GM18502 (cell line): Measurements from ENCODE around the gene TBX21.
A peak's percentile ranks its signal among the peaks of the same experiment; 100 is the strongest.
"Not testable (repeated sequence)": the region's sequence is repeated elsewhere in the genome, so short reads cannot be mapped to it uniquely, and the experiment has no call there.

Experiments used
- ATAC-seq: cut with Tn5 transposase; IDR thresholded peaks from one replicate; pipeline ENCODE4 v1.9.1; 2021; ENCODE audit warnings: mild to moderate bottlenecking; ENCODE audit not compliant: unreplicated experiment, poor library complexity

The TBX21 gene

GRCh38 chr17:47727704-47728036 lies 5.4 kb upstream of the TBX21 start:
- ATAC-seq, result no peak

- no peak for ATAC-seq
These were observed 4.7 kb upstream of the TBX21 start for GRCh38 chr17:47728214-47728877.

- ATAC-seq, result no peak
These were observed 3.6 kb upstream of the TBX21 start for GRCh38 chr17:47729476-47729875.

DNA sequence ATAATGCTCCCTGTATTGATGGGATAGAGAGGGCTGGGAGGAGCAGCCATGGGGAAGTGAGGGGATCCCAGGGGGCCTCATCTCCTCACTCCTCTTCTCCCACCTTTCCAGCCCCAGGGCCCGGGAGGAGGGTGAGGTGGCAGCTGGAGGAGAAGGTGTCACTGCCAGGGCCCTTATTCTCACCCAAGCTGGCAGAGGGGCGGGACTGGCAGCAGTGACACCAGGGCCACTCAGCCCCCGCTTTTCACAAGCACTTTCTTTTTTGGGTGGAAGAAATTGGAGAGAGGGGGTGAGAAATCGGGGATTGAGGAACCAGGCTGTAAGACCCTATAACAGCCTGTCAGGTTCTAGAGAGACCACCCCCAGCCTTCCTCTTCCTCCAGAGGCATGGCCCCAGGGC lies 2.4 kb upstream of the TBX21 start:
- no peak for ATAC-seq

- ATAC-seq, result no peak
These were observed 1.6 kb upstream of the TBX21 start for GRCh38 chr17:47731396-47731795.

DNA sequence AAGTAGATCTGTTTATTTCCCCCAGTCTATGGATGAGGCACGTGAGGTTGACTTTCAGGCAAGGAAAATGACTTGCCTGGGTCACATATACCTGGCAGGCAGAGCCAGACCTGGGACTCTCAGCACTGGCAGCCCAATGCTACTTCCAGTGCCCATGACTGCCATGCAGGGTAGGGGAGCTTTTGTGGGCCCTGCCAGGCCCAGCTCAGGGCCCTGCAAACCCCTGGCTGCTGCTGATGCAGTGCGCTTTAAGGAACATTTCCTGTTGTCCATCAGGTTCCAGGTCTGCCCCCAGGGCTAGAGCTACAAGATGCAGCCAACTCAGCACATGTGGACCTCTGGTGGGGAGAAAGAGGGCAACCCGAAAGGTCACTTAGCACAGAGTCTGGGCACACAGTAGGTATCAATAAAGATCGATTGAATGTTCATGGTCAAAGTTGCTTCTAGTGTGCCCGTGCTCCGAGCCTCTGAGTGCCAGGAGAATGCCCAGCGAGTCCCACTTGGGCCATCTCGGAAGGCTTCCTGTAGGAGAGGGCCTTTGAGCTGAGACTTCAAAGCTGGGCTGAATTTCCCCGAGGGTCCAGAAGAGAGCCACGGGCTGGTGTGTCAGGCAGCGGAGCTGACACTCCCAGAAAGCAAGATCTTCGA lies 513 bp upstream of the TBX21 start:
- ATAC-seq, result no peak

DNA sequence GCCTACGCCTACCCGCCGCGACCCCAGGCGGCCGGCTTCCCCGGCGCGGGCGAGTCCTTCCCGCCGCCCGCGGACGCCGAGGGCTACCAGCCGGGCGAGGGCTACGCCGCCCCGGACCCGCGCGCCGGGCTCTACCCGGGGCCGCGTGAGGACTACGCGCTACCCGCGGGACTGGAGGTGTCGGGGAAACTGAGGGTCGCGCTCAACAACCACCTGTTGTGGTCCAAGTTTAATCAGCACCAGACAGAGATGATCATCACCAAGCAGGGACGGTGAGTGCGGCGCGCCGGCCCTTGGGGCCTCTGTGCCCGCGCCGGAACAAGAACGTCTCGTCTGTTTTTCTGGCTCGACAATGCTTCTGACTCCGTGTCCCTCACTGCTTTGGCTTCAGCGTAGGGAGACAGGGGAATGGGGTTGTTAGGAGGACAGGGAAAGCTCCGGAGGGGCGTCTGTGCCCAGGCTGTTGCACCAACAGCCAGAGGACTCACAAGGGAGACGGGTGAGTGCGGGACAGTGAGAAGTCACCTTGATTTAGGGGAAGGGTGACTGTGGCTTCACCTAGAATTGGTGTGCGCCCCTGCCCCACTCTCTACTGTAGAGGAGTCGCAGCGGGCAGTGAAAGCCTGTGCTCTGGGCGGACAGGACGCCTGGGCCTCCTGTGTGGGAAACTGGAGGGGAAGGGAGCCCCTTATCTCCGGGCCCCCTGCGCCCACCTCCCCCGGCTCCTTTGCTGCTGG lies 806 bp downstream of the TBX21 start:
- peak; percentile 24 for ATAC-seq

GRCh38 chr17:47735139-47735464 lies 2.1 kb downstream of the TBX21 start:
- ATAC-seq, result no peak

DNA sequence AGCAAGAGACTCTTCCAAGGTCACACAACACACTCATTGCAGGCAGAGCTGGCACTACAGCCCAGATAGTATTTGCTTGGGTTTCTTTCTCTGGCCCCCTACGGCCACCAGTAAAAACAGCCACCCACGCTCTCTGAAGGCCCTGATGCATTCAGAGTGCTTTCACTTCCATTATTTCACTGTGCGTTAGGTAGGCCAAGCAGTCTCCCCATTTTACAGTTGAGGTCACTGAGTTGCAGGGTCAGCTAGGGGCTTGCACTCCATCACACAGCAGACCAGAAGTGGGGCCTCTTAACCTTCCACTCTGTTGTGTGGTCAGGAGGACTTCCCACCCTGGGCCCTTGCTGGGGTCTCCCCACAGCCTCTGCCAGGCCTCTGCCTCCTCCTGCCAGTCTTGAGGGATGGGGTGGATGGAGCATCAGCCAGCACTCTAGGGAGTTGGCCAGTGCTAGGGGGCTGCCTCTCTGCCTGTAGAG lies 2.5 kb downstream of the TBX21 start:
- ATAC-seq, result peak; percentile 55

DNA sequence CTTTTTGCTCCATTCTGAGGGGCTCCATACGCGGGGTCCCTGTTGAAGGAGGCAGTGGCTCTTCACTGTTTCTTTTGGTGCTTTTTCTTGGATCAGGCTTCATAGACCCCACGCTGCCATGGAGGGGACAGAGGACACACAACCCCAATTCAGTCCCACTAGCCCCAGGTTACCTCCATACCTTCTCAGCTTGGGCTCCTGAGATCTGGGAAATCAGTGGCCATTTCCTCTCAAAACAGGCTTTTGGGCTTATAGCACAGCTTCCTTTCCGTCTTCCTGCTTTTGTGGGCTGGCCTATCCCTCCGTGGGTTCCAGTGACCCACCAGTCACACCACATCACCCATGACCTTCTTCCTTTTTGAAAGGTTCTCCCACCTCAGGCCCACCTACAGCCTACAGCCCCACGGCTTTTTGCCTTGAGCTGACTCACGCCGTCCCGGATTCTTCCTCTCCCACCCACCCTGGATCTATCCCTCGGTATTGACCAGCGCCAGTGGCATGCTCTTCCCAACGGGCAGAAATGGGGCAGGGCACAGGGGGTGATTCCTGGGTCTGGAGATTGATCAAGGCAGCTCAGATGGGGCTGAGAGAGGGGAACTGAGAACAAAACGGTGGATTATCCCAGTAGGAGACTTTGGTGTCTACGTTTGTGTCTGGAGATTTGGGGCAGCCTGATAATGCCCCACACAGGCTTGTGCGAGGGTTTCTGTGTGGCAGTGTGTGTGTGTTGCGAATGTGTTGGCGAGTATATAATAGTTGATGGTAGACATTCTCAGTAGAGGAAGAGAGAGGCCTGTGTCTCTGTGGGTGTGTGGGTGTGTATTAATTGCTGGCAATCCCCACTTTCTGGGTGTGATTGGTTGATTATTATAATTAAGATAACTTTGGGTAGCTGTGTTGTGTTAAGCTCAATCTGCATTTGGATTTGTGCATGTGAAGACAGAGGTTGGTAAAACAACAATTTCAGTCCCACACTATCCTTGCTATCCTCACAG lies 3.8 kb downstream of the TBX21 start:
- no peak for ATAC-seq

DNA sequence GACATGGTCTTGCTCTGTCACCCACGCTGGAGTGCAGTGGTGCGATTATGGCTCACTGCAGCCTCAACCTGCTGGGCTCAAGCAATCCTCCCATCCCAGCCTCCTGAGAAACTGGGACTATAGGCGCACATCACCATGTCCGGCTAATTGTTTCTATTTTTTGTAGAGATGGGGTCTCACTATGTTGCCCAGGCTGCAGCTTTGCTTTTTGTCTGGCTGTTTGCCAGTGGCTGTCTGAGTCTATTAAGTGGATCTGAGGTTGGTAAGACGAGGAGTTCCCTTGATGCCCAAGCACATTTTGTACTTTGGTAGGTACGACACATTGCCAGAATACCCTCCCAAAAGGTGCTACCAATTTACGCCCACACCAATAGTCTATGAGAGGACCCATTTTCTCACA lies 5.1 kb downstream of the TBX21 start:
- ATAC-seq, result no peak

GRCh38 chr17:47739150-47739549 lies 6.1 kb downstream of the TBX21 start:
- ATAC-seq, result no peak

DNA sequence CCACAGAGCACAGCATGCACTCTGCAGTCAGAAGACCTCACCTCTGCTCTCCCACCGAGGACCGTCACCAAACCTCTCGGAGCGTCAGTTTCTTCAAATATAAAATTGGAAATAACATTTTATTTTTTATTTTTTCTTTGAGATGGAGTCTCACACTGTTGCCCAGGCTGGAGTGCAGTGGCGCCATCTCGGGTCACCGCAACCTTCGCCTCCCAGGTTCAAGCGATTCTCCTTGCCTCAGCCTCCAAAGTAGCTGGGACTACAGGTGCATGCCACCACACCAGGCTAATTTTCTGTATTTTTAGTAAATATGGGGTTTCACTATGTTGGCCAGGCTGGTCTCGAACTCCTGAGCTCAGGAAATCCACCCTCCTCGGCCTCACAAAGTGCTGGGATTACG lies 6.9 kb downstream of the TBX21 start:
- ATAC-seq, result not testable (repeated sequence)

DNA sequence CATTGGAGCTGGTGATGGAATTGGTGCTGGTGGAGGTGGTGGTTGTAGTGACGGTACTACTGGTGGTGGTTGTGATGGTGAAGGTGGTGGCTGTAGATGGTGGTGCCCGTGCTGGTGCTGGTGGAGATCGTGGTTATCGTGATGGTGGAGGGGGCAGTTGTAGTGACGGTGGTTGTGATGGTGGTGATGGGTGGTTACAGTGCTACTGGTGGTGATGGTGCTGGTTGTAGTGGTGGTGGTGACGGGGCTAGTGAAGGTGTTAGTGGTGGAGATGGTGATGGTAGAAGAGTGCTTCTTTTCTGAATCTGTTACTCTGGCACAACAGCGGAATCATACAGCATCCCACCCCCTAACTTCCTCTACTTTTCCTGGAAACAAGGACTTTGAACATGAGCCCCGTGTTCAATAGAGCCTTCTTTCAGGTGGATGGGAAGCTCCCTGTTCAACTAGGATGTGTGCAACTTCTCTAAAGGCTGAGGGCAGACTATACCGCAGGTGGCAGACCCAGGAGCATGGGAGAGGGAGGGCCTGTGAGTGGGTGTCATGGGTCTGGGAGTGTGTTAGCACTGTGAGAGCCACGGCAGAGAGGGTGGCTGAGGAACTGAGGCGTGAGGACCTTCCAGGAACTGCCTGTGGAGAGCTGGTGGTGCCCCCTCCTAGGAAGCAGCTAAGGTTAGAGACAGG lies 8.2 kb downstream of the TBX21 start:
- ATAC-seq, result no peak

DNA sequence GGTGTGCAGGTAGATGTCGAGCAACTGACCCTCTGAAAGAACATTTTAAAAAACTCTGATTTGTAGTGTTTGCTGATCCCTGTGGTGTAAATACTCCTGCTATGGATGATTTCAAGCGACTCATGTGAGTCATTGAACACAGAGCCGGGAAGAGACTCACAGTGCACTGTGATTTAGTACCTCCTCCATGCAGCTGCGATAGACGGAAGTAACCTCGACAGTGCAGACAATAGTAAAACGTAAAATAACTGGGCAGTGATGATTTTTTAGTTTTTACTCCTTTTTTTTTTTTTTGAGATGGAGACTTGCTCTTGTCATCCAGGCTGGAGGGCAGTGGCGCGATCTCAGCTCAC lies 8.7 kb downstream of the TBX21 start:
- ATAC-seq, result no peak

- ATAC-seq, result no peak
These were observed 9.5 kb downstream of the TBX21 start for GRCh38 chr17:47742319-47743181.

DNA sequence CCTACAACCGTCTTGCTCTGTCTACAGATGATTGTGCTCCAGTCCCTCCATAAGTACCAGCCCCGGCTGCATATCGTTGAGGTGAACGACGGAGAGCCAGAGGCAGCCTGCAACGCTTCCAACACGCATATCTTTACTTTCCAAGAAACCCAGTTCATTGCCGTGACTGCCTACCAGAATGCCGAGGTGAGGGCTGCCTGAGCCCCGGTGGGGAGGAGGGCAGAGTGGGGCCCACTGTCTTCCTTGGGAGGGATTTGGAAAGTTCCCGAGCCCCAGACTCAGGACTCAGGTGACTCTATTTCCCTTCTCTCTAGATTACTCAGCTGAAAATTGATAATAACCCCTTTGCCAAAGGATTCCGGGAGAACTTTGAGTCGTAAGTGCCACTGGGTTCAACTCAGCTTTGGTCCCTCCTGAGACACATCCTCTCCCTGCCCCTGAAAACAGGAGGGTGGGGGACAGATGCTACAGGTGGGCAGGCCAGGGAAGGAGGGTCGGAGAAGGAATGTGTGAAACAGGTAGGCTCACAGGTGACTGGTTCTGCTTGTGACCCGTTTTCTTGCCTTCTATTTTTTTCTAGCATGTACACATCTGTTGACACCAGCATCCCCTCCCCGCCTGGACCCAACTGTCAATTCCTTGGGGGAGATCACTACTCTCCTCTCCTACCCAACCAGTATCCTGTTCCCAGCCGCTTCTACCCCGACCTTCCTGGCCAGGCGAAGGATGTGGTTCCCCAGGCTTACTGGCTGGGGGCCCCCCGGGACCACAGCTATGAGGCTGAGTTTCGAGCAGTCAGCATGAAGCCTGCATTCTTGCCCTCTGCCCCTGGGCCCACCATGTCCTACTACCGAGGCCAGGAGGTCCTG lies 11.4 kb downstream of the TBX21 start:
- no peak for ATAC-seq

GRCh38 chr17:47745037-47745380 lies 12.0 kb downstream of the TBX21 start:
- ATAC-seq, result no peak
